ENCODE results near the gene ADAMTS14.

DNA sequence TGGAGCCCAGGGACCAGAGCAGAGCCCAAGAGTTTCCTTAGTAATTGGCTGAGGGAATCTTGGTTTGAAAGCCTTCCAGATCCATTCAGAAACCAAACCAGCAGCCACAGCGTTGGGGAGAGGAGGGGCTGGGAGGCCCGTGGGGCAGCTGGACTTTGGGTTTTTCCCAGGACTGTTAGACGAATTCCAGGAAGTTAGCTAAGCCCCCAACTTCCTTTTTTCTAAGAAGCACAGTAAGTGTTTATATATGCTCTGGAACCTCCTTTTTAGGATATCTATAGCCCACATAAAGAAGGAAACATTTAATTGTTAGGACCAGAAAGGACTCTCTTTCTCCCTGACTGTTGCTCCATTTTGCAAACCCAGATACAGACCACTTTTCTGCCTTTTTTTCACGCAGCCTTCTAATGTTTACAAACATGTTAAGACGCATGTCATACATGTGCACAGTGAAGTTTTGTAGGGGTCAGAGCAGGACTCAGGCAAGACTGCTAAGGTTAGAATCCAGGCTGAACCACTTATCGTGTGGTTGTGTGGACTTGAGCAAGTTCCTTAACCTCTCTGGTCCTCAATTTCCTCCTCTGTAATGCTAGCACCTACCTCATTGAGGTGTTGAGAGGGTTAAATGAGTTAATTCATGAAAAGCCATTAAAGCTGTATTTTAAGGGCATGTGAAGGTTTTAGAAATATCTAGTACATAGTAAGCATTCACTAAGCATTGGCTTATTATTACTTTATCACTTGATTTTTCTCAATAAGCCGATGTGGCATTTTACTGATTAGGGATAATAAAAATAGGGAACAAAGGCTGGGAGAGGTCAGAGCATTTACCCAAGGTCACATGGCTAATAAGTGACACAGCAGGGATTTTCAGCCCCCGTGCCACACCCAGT is 70.5 kb downstream of the ADAMTS14 start:
- no peak for TF ChIP-seq POLR2A (IDR thresholded peaks at IDR 0.05)
- TF ChIP-seq, protein P1, sequence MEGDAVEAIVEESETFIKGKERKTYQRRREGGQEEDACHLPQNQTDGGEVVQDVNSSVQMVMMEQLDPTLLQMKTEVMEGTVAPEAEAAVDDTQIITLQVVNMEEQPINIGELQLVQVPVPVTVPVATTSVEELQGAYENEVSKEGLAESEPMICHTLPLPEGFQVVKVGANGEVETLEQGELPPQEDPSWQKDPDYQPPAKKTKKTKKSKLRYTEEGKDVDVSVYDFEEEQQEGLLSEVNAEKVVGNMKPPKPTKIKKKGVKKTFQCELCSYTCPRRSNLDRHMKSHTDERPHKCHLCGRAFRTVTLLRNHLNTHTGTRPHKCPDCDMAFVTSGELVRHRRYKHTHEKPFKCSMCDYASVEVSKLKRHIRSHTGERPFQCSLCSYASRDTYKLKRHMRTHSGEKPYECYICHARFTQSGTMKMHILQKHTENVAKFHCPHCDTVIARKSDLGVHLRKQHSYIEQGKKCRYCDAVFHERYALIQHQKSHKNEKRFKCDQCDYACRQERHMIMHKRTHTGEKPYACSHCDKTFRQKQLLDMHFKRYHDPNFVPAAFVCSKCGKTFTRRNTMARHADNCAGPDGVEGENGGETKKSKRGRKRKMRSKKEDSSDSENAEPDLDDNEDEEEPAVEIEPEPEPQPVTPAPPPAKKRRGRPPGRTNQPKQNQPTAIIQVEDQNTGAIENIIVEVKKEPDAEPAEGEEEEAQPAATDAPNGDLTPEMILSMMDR (IDR thresholded peaks at IDR 0.05) = no peak
